ENCODE measurements around the gene ZNF670.

DNA sequence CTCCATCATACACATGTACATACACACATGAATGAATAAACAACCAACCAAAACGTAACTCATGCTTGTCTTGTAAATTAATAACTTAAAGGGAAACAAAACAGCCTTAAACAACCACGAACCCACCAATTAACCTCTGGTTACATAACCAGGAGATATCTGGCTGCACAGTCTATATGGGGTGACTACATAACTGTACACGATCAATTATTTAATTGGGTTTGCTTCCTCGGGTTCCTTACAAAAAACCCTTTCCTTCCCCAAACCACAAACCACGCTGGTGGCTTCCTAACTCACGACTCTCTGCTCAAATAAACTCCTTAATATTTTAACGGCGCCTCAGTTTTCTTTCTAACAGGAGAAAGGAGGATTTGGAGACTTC, 744 bp downstream of the ZNF670 start:
- TF ChIP-seq EZH2 (IDR thresholded peaks at IDR 0.05; ENCODE audit: low read depth) (no peak), CTCF (conservative IDR thresholded peaks at IDR 0.05) (no peak)
